Neural progenitor cell (in vitro differentiated cells): ENCODE results near the gene KIAA1217. TPM values are rescaled to one million over a fixed set of nuclear protein-coding genes. Genes with fewer than 3 reads are reported as not detected.

Experiments used
- DNase-seq: peaks from one replicate; pipeline ENCODE4 v3.0.0-alpha.2; 2016; ENCODE audit warnings: low spot score
- H2AFZ ChIP-seq: fragments of 200-600 bp; sonication (generic); replicated peaks from 2 replicates; pipeline ENCODE4 v1.6.1; 2016; ENCODE audit warnings: antibody characterized with exemption
- H3F3A ChIP-seq: fragments of 200-600 bp; sonication (generic); 2 replicates; pipeline ENCODE4 v1.6.1; 2016; ENCODE audit warnings: antibody characterized with exemption, low read depth
- H3K27ac ChIP-seq: fragments of 200-600 bp; sonication (generic); 2 replicates; pipeline ENCODE4 v1.5.1; 2016; ENCODE audit warnings: mild to moderate bottlenecking
- H3K27me3 ChIP-seq: fragments of 200-600 bp; sonication (generic); 2 replicates; pipeline ENCODE4 v1.6.1; 2016; ENCODE audit warnings: mild to moderate bottlenecking, moderate library complexity
- H3K36me3 ChIP-seq: fragments of 200-600 bp; sonication (generic); 2 replicates; pipeline ENCODE4 v1.5.1; 2016
- H3K4me1 ChIP-seq: fragments of 200-600 bp; sonication (generic); 2 replicates; pipeline ENCODE4 v1.6.1; 2016; ENCODE audit warnings: mixed run types
- H3K4me2 ChIP-seq: fragments of 200-600 bp; sonication (generic); 2 replicates; pipeline ENCODE4 v1.6.1; 2016
- H3K4me3 ChIP-seq: fragments of 200-600 bp; sonication (generic); 2 replicates; pipeline ENCODE4 v1.5.1; 2016
- H3K79me2 ChIP-seq: fragments of 200-600 bp; sonication (generic); 2 replicates; pipeline ENCODE4 v1.6.1; 2016; ENCODE audit warnings: low read depth
- H3K9ac ChIP-seq: fragments of 200-600 bp; sonication (generic); 2 replicates; pipeline ENCODE4 v1.6.1; 2016
- H3K9me3 ChIP-seq: fragments of 200-600 bp; sonication (generic); 2 replicates; pipeline ENCODE4 v1.5.1; 2016; ENCODE audit warnings: low read depth
- H4K20me1 ChIP-seq: fragments of 200-600 bp; sonication (generic); 2 replicates; pipeline ENCODE4 v1.6.1; 2016; ENCODE audit warnings: low read depth
- H3K27ac Mint-ChIP-seq: 3 replicates; pipeline ENCODE4 v1.8.0; 2021; ENCODE audit warnings: mixed read lengths
- H3K27me3 Mint-ChIP-seq: 2 replicates; pipeline ENCODE4 v1.8.0; 2022; ENCODE audit warnings: low read depth, mild to moderate bottlenecking, inconsistent platforms, moderate library complexity, mixed read lengths; ENCODE audit not compliant: insufficient read depth
- H3K36me3 Mint-ChIP-seq: 3 replicates; pipeline ENCODE4 v1.8.0; 2021; ENCODE audit warnings: mixed read lengths
- H3K4me1 Mint-ChIP-seq: 3 replicates; pipeline ENCODE4 v1.8.0; 2021; ENCODE audit warnings: mixed read lengths
- H3K4me3 Mint-ChIP-seq: 3 replicates; pipeline ENCODE4 v1.8.0; 2021; ENCODE audit warnings: mild to moderate bottlenecking, moderate library complexity, mixed read lengths
- H3K9me3 Mint-ChIP-seq: 3 replicates; pipeline ENCODE4 v1.8.0; 2020; ENCODE audit warnings: mixed read lengths
- EZH2 ChIP-seq: fragments of 200-600 bp; sonication (generic); IDR thresholded peaks from 2 replicates; pipeline ENCODE4 v1.6.1; 2017; ENCODE audit warnings: antibody characterized with exemption, mild to moderate bottlenecking, moderate library complexity
- EZH2phosphoT487 ChIP-seq: fragments of 200-600 bp; sonication (generic); IDR thresholded peaks from 2 replicates; pipeline ENCODE4 v1.6.1; 2017; ENCODE audit warnings: antibody characterized with exemption
- total RNA-seq: library from RNA; depleted of rRNA; stranded (reverse); fragments of >200 nt; gene quantifications from 2 replicates; pipeline ENCODE4 v1.2.3, GENCODE V29; 2015; ENCODE audit warnings: low replicate concordance
- TF ChIP-seq, protein P1 (sequence below): fragments of 200-600 bp; sonication (generic); IDR thresholded peaks from 2 replicates; pipeline ENCODE4 v1.5.1; 2017; ENCODE audit warnings: antibody characterized with exemption, mild to moderate bottlenecking

The KIAA1217 gene
- total RNA-seq, 1 donor from 2014 or later: 13.1 TPM

DNA sequence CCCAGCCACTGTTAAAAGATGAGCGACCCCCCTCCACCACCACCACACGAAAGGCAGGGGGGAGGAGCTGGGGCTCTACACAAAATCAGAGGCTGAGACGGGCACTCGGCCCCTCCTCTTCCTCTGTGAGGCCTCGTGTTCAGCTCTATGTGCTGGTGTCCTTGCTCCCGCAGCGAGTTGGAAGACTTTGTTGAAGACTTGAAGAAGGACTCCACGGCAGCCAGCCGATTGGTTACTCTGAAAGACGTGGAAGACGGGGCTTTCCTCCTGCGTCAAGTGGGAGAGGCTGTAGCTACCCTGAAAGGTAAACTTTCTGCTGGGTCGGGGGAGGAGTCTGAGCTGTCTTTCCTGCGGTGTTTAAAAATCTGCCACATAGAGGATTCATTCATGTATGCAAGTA lies 311.0 kb downstream of the KIAA1217 start:
- Histone ChIP-seq H3K4me3 (no peak overlapping the region), H2AFZ (no peak overlapping the region), H3K27ac (no peak overlapping the region), H3K79me2 (no peaks in the 10 kb centered on the region), H3K9me3 (no peaks in the 10 kb centered on the region), H3K4me2 (no peak overlapping the region), H3K36me3 (no peaks in the 10 kb centered on the region), H3F3A (no peaks in the 10 kb centered on the region), H3K4me1 (peaks cover 4% of the 10 kb centered on the region), H3K9ac (no peak overlapping the region), H3K27me3 (no peaks in the 10 kb centered on the region), H4K20me1 (no peaks in the 10 kb centered on the region)
- no peak overlapping the region for H3K4me3 Mint-ChIP-seq
- H3K9me3 Mint-ChIP-seq: no peaks in the 10 kb centered on the region
- peaks cover 8% of the 10 kb centered on the region for H3K36me3 Mint-ChIP-seq
- H3K4me1 Mint-ChIP-seq: peaks cover 17% of the 10 kb centered on the region
- peak overlapping the region; percentile 50 for H3K27ac Mint-ChIP-seq
- H3K27me3 Mint-ChIP-seq: peaks cover 2% of the 10 kb centered on the region
- TF ChIP-seq EZH2phosphoT487 (no peak), EZH2 (no peak)
- TF ChIP-seq, protein P1, sequence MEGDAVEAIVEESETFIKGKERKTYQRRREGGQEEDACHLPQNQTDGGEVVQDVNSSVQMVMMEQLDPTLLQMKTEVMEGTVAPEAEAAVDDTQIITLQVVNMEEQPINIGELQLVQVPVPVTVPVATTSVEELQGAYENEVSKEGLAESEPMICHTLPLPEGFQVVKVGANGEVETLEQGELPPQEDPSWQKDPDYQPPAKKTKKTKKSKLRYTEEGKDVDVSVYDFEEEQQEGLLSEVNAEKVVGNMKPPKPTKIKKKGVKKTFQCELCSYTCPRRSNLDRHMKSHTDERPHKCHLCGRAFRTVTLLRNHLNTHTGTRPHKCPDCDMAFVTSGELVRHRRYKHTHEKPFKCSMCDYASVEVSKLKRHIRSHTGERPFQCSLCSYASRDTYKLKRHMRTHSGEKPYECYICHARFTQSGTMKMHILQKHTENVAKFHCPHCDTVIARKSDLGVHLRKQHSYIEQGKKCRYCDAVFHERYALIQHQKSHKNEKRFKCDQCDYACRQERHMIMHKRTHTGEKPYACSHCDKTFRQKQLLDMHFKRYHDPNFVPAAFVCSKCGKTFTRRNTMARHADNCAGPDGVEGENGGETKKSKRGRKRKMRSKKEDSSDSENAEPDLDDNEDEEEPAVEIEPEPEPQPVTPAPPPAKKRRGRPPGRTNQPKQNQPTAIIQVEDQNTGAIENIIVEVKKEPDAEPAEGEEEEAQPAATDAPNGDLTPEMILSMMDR: no peak
- DNase-seq: peak; percentile 10

GRCh38 chr10:24524314-24524713 lies 315.4 kb downstream of the KIAA1217 start:
- no peak overlapping the region for H2AFZ ChIP-seq
- H3K36me3 ChIP-seq: no peaks in the 10 kb centered on the region
- no peaks in the 10 kb centered on the region for H4K20me1 ChIP-seq
- Mint-ChIP-seq H3K9me3 (no peaks in the 10 kb centered on the region), H3K27me3 (no peaks in the 10 kb centered on the region), H3K4me1 (peaks cover 6% of the 10 kb centered on the region), H3K4me3 (no peak overlapping the region), H3K27ac (no peak overlapping the region), H3K36me3 (peaks cover 13% of the 10 kb centered on the region)
- DNase-seq: no peak
- H3K79me2 ChIP-seq: no peaks in the 10 kb centered on the region
- no peak overlapping the region for H3K4me2 ChIP-seq
- no peak overlapping the region for H3K27ac ChIP-seq
- no peak for TF ChIP-seq EZH2
- TF ChIP-seq, protein P1: no peak
- no peak for TF ChIP-seq EZH2phosphoT487
- H3K9me3 ChIP-seq: no peaks in the 10 kb centered on the region
- H3F3A ChIP-seq: no peaks in the 10 kb centered on the region
- H3K4me3 ChIP-seq: no peak overlapping the region
- H3K27me3 ChIP-seq: no peaks in the 10 kb centered on the region
- H3K4me1 ChIP-seq: peaks cover 4% of the 10 kb centered on the region
- no peak overlapping the region for H3K9ac ChIP-seq

- Histone ChIP-seq H3K9ac (no peak overlapping the region), H3K4me2 (no peak overlapping the region), H3K36me3 (no peaks in the 10 kb centered on the region), H3K79me2 (no peaks in the 10 kb centered on the region), H3K9me3 (no peaks in the 10 kb centered on the region), H3K27me3 (no peaks in the 10 kb centered on the region), H3K4me3 (no peak overlapping the region), H3K4me1 (no peaks in the 10 kb centered on the region), H3F3A (no peaks in the 10 kb centered on the region), H3K27ac (no peak overlapping the region), H4K20me1 (no peaks in the 10 kb centered on the region), H2AFZ (no peak overlapping the region)
- Mint-ChIP-seq H3K4me3 (no peak overlapping the region), H3K27ac (no peak overlapping the region), H3K36me3 (peaks cover 15% of the 10 kb centered on the region), H3K4me1 (no peaks in the 10 kb centered on the region), H3K27me3 (peaks cover 2% of the 10 kb centered on the region), H3K9me3 (no peaks in the 10 kb centered on the region)
- DNase-seq: no peak
- no peak for TF ChIP-seq EZH2phosphoT487
- TF ChIP-seq, protein P1: no peak
- TF ChIP-seq EZH2: no peak
Measured at GRCh38 chr10:24526085-24526649, 317.2 kb downstream of the KIAA1217 start.
